Rectal smooth muscle tissue (tissue), 1 donor: Measurements from ENCODE around the gene BCAT1.
"Not testable (repeated sequence)": the region's sequence is repeated elsewhere in the genome, so short reads cannot be mapped to it uniquely, and the experiment has no call there.

Experiments used
- H3K27ac ChIP-seq: one replicate; pipeline ENCODE4 v1.7.0; 2013; ENCODE audit warnings: low read depth, low read length, inconsistent platforms
- H3K27me3 ChIP-seq: one replicate; pipeline ENCODE4 v1.7.0; 2013; ENCODE audit warnings: low read length; ENCODE audit not compliant: control insufficient read depth, insufficient read depth
- H3K36me3 ChIP-seq: one replicate; pipeline ENCODE4 v1.7.0; 2013; ENCODE audit warnings: low read length; ENCODE audit not compliant: control insufficient read depth, insufficient read depth
- H3K4me1 ChIP-seq: one replicate; pipeline ENCODE4 v1.7.0; 2013; ENCODE audit warnings: low read length; ENCODE audit not compliant: control insufficient read depth, insufficient read depth
- H3K4me3 ChIP-seq: one replicate; pipeline ENCODE4 v1.7.0; 2013; ENCODE audit warnings: low read length
- H3K9ac ChIP-seq: one replicate; pipeline ENCODE4 v1.7.0; 2013; ENCODE audit warnings: low read length

BCAT1 gene

GRCh38 chr12:24853588-24853987 is 95.3 kb downstream of the BCAT1 start:
- Histone ChIP-seq H3K27ac (no peak overlapping the region), H3K9ac (no peak overlapping the region)

GRCh38 chr12:24853094-24853493 is 95.8 kb downstream of the BCAT1 start:
- no peaks in the 10 kb centered on the region for H3K27me3 ChIP-seq
- no peak overlapping the region for H3K27ac ChIP-seq
- H3K36me3 ChIP-seq: no peaks in the 10 kb centered on the region
- H3K9ac ChIP-seq: no peak overlapping the region
- no peak overlapping the region for H3K4me3 ChIP-seq
- H3K4me1 ChIP-seq: no peaks in the 10 kb centered on the region

More at GRCh38 chr12:24853588-24853987, 95.3 kb downstream of the BCAT1 start:
- Histone ChIP-seq H3K36me3 (no peaks in the 10 kb centered on the region), H3K4me1 (no peaks in the 10 kb centered on the region), H3K4me3 (no peak overlapping the region), H3K27me3 (no peaks in the 10 kb centered on the region)

DNA sequence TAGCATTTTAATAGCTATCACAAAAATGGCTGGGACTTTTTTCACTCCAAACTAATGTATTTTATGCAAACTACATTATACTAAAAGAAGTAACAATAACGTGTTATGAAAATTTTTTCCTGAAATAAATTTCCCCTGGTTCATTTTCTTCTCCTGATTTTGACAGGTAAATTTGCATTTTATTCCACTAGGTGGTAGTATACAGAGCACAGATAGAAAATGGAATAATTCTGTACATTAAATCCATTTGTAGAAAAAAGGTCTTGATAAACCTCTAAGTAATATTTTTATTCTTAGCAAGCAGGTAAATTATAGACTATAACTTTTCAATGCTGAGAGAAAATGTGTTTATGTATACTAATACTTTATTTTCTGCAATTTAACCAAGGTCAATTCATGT is 96.5 kb downstream of the BCAT1 start:
- Histone ChIP-seq H3K4me1 (no peaks in the 10 kb centered on the region), H3K4me3 (no peak overlapping the region), H3K27ac (no peak overlapping the region), H3K36me3 (no peaks in the 10 kb centered on the region), H3K27me3 (no peaks in the 10 kb centered on the region), H3K9ac (no peak overlapping the region)

DNA sequence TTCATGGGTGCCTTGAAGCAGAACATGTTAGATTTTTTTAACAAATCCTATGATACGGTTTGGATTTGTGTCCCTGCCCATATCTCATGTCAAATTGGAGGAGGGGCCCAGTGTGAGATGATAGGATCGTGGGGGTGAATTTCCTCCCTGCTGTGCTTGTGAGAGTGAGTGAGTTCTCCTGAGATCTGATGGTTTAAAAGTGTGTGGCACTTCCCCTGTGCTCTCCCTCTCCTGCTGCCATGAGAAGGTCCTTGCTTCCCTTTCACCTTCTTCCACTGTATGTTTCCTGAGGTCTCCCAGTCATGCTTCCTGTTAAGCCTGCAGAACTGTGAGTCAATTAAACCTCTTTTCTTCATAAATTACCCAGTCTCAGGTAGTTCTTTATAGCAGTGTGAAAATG is 97.0 kb downstream of the BCAT1 start:
- not testable (repeated sequence) for H3K9ac ChIP-seq, H3K4me1 ChIP-seq, H3K27ac ChIP-seq

GRCh38 chr12:24851341-24851740 is 97.6 kb downstream of the BCAT1 start:
- Histone ChIP-seq H3K27ac (no peak overlapping the region), H3K4me3 (no peak overlapping the region), H3K9ac (no peak overlapping the region), H3K36me3 (no peaks in the 10 kb centered on the region), H3K27me3 (no peaks in the 10 kb centered on the region), H3K4me1 (no peaks in the 10 kb centered on the region)

More for the DNA sequence above, 97.0 kb downstream of the BCAT1 start:
- not testable (repeated sequence) for H3K4me3 ChIP-seq, H3K36me3 ChIP-seq, H3K27me3 ChIP-seq

DNA sequence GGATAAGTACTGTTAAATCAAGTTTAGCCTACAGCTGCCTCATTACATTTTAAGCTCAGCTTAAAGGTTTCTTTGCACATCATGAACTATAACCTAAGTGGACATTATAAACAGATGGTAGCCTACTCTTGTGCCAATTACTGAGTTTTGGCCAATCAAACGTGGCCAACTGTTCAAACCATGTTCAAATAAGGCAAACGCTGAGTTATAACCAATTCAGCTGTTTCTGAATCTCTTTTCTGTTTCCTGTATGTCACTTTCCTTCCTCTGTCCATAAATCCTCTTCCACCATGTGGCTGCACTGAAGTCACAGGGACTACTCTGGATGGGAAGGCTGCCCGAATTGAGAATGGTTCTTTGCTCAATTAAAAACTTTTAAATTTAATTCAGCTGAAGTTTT is 98.4 kb downstream of the BCAT1 start:
- no peaks in the 10 kb centered on the region for H3K4me1 ChIP-seq
- H3K4me3 ChIP-seq: no peak overlapping the region
- H3K36me3 ChIP-seq: no peaks in the 10 kb centered on the region
- no peak overlapping the region for H3K9ac ChIP-seq
- H3K27ac ChIP-seq: no peak overlapping the region
- H3K27me3 ChIP-seq: no peaks in the 10 kb centered on the region

DNA sequence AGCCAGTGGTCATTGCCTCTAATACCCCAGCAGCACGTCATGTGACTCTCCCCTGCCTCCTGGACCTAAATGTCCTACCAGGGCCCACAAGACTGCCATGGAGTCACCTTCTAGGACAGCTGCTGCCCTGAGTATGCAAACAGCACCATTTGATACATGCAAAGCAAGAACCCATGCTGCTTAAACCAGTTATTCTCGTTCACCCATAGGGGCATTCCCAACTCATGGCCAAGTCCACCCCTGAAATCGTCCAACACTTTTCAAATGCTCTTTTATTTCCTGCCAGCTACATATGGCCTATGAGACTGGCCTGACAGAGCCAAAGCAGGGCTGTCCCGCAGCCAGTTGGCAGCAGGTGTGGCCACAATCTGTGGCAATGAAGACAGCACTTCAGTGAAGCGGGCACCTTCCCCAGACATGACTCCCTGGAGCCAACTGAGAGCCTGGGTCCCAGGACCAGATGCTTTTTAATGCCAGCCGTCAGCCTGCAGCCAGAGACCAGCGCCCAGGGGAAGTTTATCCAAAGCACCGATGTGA is 99.9 kb downstream of the BCAT1 start:
- Histone ChIP-seq H3K4me1 (no peaks in the 10 kb centered on the region), H3K9ac (no peak overlapping the region), H3K4me3 (no peak overlapping the region), H3K27me3 (no peaks in the 10 kb centered on the region), H3K27ac (no peak overlapping the region), H3K36me3 (no peaks in the 10 kb centered on the region)

DNA sequence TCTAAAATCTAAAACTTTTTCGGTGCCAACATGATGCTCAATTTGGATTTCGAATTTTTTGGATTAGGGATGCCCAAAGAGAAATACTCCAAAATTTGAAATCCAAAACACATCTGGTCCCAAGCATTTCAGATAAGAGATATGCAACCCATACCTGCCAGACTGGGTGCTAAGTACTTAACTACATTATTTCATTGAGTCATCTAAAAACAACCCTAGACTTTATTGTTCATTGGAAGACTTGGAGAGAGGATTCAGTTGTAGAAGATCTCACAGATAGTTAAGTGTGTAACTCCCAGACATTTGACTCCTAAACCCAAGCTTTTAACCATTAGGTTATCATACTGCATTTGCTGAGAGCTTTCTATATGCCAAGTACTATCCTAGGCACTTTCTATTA is 102.2 kb downstream of the BCAT1 start:
- Histone ChIP-seq H3K27me3 (no peaks in the 10 kb centered on the region), H3K4me1 (no peaks in the 10 kb centered on the region), H3K27ac (no peak overlapping the region), H3K9ac (no peak overlapping the region), H3K36me3 (no peaks in the 10 kb centered on the region), H3K4me3 (no peak overlapping the region)

GRCh38 chr12:24845615-24846014 is 103.3 kb downstream of the BCAT1 start:
- H3K27me3 ChIP-seq: no peaks in the 10 kb centered on the region
- no peak overlapping the region for H3K9ac ChIP-seq
- no peaks in the 10 kb centered on the region for H3K4me1 ChIP-seq
- H3K27ac ChIP-seq: no peak overlapping the region
- no peaks in the 10 kb centered on the region for H3K36me3 ChIP-seq
- no peak overlapping the region for H3K4me3 ChIP-seq

DNA sequence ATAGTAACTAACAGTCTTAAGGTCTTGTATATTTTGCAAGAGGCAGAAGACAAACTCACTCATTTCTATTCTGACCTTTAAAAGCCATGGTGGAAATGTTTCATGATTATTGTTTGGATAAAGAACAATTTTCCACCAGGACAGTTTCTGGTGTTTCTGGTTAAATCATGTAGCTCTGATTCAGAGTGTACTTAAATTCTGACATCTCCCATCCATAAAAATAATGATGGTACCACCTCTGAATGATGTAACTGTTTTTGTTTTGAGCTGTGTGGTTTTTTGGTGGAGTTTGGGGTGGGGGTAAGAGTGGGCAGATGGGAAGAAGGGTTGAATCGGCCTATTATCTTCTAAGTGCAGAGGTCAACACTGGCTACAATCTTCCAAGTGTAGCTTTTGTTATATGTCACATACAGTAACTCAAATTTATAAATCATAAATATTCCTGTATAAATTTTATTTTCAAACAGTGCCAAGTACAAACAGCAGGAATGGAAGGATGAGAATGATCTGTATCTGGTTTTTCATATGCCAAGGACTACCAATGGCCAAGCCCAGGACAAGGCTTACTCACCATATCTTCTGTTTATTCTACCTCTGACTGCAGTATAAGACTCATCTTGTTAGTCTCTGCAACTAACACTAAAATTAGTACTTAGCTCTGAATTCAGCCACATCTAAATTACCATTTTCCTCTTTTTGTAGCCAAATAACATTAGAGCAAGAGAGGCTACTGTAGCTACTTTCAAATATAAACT is 108.7 kb downstream of the BCAT1 start:
- Histone ChIP-seq H3K4me1 (peaks cover 6% of the 10 kb centered on the region), H3K27me3 (no peaks in the 10 kb centered on the region), H3K36me3 (no peaks in the 10 kb centered on the region), H3K9ac (no peak overlapping the region), H3K27ac (no peak overlapping the region), H3K4me3 (no peak overlapping the region)

- Histone ChIP-seq H3K4me1 (peaks cover 6% of the 10 kb centered on the region), H3K27ac (peak overlapping the region; percentile 43), H3K36me3 (no peaks in the 10 kb centered on the region), H3K9ac (no peak overlapping the region), H3K4me3 (no peak overlapping the region), H3K27me3 (no peaks in the 10 kb centered on the region)
These were observed 109.6 kb downstream of the BCAT1 start for GRCh38 chr12:24839268-24839791.

- no peak overlapping the region for H3K27ac ChIP-seq
- no peaks in the 10 kb centered on the region for H3K36me3 ChIP-seq
- H3K4me1 ChIP-seq: peaks cover 6% of the 10 kb centered on the region
- H3K4me3 ChIP-seq: no peak overlapping the region
- H3K27me3 ChIP-seq: no peaks in the 10 kb centered on the region
- H3K9ac ChIP-seq: no peak overlapping the region
These were observed 110.4 kb downstream of the BCAT1 start for GRCh38 chr12:24838531-24838950.

DNA sequence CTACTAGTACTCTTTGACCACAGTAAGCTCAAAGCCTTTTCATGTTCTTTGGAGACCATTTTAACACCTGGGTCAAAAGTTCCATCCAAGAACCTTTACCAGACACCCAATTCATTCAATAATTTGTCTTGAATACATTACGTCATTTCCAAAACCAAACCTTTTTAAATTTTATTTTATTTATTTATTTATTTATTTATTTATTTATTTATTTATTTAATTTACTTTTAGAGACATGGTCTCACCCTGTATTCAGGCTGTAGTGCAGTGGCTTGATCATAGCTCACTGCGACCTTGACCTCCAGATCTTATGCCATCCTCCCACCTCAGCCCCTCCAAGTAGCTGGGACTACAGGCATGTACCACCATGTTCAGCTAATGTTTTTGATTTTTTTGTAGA is 113.5 kb downstream of the BCAT1 start:
- Histone ChIP-seq H3K27me3 (no peaks in the 10 kb centered on the region), H3K4me3 (no peak overlapping the region), H3K27ac (no peak overlapping the region), H3K36me3 (no peaks in the 10 kb centered on the region), H3K9ac (no peak overlapping the region), H3K4me1 (peaks cover 6% of the 10 kb centered on the region)
